ENCODE data around the gene CDK2AP2.

CDK2AP2 gene

DNA sequence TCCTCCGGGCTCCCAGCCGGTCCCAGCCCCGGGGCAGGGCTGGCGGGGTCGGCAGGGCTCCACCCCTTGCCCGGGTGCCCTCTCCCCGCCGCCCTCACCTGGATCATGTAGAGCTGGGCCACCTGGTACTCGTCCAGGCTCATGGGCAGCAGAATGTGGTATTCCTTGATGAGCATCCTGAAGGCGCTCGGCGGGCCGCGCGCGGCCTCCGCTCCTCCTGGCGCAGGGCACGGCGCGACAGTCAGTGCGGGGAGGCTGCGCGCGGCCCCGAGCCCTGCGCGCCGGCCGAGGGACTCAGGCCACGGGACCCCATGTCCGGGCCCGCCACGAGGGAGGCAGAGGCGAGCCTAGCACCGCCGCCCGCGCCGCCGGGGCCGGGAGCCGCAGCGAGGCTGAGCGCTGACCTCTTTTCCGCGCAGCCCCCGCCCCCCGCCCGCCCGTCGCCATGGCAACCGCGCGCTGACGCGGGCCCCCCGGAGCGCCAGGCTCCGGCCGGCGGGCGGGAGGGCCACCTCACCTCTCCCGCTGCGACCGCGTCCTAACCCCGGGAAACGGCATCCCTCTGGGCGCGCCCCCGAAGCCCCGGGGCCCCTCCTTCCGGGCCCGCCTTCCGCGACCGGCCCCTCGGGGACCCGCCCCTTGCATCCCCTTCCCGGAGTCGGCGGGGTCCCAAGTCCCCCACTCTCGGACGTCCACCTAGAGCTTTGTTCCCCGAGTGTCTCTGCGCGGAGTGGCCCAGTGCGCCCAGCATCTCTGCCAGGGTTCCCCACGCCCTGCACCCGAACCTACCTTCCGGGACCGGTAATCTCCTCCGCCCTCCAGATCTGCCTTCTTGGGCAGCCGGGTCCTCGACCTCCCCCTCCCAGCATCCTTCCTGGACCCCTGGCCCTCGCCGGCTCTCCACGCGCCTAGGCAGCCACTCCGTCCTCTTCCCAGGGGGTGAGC is 3.7 kb downstream of the CDK2AP2 start:
- in situ Hi-C loops (cut with MboI; ENCODE audit: low sequenced_read_pairs, unreplicated experiment): loop anchor here (10.0 kb wide), 1 partner anchor 119 kb away; no protein-coding TSS in a partner anchor

GRCh38 chr11:67503119-67504004 is 4.6 kb downstream of the CDK2AP2 start:
- TF ChIP-seq, protein P1, sequence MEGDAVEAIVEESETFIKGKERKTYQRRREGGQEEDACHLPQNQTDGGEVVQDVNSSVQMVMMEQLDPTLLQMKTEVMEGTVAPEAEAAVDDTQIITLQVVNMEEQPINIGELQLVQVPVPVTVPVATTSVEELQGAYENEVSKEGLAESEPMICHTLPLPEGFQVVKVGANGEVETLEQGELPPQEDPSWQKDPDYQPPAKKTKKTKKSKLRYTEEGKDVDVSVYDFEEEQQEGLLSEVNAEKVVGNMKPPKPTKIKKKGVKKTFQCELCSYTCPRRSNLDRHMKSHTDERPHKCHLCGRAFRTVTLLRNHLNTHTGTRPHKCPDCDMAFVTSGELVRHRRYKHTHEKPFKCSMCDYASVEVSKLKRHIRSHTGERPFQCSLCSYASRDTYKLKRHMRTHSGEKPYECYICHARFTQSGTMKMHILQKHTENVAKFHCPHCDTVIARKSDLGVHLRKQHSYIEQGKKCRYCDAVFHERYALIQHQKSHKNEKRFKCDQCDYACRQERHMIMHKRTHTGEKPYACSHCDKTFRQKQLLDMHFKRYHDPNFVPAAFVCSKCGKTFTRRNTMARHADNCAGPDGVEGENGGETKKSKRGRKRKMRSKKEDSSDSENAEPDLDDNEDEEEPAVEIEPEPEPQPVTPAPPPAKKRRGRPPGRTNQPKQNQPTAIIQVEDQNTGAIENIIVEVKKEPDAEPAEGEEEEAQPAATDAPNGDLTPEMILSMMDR (IDR thresholded peaks at IDR 0.05; ENCODE audit: borderline replicate concordance, control extremely low read depth, extremely low read depth, insufficient read depth, missing control alignments): no peak
- in situ Hi-C loops (cut with MboI; ENCODE audit: low sequenced_read_pairs, unreplicated experiment): loop anchor here (10.0 kb wide), 1 partner anchor 119 kb away; no protein-coding TSS in a partner anchor

More for the DNA sequence above, 3.7 kb downstream of the CDK2AP2 start:
- DNase-seq (ENCODE audit: low spot score): peak; percentile 72
- TF ChIP-seq, protein P1 (IDR thresholded peaks at IDR 0.05; ENCODE audit: borderline replicate concordance, control extremely low read depth, extremely low read depth, insufficient read depth, missing control alignments): no peak

DNA sequence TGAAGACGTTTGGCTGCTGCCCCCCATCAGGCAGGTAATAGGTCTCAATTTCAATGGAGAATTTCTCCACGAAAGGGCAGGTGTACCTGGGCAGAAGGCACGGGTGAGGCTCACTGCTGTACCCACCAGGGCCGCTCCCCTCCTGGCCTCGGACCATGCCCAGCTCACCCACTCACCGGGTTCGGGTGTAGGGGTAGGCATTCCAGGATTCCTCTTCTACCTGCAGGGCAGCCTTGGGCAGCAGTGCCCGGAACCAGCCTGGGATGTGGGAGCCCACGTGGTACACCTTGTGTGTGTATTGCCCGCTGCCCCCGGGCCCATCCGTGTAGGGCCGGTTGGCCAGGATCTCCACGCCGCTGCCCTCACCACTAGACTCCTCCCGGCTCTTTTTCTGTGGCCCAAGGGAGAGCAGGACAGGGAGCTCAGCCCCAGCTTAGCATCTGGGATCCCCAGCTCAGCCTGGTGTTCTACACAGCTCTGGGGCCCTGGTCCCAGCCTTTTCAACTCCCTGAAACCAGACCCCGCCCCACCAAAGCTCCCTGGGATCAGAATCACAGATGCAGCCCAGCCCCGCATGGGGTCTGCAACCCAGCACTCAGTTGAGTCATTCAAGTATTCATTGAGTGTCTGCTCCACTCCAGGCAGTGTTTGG is 5.5 kb downstream of the CDK2AP2 start:
- in situ Hi-C loops (cut with MboI; ENCODE audit: low sequenced_read_pairs, unreplicated experiment): loop anchor here (10.0 kb wide), 1 partner anchor 118 kb away; no protein-coding TSS in a partner anchor
- TF ChIP-seq, protein P1 (IDR thresholded peaks at IDR 0.05; ENCODE audit: borderline replicate concordance, control extremely low read depth, extremely low read depth, insufficient read depth, missing control alignments): no peak
- DNase-seq (ENCODE audit: low spot score): no peak

More at GRCh38 chr11:67503119-67504004, 4.6 kb downstream of the CDK2AP2 start:
- DNase-seq (ENCODE audit: low spot score): no peak

- TF ChIP-seq, protein P1 (IDR thresholded peaks at IDR 0.05; ENCODE audit: borderline replicate concordance, control extremely low read depth, extremely low read depth, insufficient read depth, missing control alignments): no peak
- no peak for DNase-seq (ENCODE audit: low spot score)
- in situ Hi-C loops (cut with MboI; ENCODE audit: low sequenced_read_pairs, unreplicated experiment): loop anchor here (10.0 kb wide), 1 partner anchor 117 kb away; no protein-coding TSS in a partner anchor
These were observed 6.1 kb downstream of the CDK2AP2 start for GRCh38 chr11:67501854-67502253.

DNA sequence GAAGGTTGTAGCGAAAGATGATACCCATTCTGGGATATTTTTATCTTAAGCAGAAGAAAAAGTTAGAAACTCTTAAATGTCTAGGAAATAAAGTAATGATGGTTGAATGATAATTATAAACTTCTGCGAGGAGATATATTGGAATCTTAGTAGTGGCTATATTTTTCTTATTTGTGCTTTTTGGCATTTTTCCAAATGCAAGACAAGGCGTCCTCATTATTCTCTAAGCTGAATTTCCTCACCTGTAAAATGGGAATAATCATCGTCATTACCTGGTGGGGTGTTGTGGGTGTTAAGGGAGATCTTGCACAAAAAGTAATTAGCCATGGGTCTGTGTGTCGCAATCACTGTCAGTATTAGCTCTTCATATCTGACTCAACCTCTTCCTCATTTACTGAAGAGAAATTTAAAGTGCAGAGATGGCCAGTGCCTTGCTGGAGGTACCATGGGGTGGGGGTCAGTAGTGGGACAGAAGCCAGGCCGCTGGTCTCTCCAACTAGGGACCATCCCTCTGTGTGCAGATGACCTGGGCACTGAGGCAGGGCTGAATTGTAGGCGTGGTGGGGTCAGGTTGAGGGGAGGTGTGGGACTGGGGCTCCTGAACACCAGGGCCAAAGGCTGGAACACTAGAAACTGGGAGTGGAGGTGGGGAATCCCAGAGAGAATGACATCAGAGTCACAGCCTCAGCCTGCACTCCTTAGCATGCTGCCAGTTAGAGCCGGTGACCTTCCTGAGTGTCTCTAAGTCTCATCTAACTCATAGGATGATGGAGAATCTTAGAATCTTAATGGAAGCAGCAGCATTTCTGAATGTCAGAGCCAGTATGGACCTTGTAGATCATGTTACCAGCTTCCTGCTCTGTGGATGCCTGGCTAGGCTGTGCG is 6.9 kb downstream of the CDK2AP2 start:
- DNase-seq (ENCODE audit: low spot score): no peak
- in situ Hi-C loops (cut with MboI; ENCODE audit: low sequenced_read_pairs, unreplicated experiment): loop anchor here (10.0 kb wide), 1 partner anchor 116 kb away; no protein-coding TSS in a partner anchor
- TF ChIP-seq, protein P1 (IDR thresholded peaks at IDR 0.05; ENCODE audit: borderline replicate concordance, control extremely low read depth, extremely low read depth, insufficient read depth, missing control alignments): no peak
